HG02588 (cell line): ENCODE measurements around the gene ERGIC1.

Experiments used
- ATAC-seq: cut with Tn5 transposase; IDR thresholded peaks from one replicate; pipeline ENCODE4 v1.9.1; 2021; ENCODE audit warnings: mild to moderate bottlenecking, moderate library complexity; ENCODE audit not compliant: unreplicated experiment

ERGIC1 gene

DNA sequence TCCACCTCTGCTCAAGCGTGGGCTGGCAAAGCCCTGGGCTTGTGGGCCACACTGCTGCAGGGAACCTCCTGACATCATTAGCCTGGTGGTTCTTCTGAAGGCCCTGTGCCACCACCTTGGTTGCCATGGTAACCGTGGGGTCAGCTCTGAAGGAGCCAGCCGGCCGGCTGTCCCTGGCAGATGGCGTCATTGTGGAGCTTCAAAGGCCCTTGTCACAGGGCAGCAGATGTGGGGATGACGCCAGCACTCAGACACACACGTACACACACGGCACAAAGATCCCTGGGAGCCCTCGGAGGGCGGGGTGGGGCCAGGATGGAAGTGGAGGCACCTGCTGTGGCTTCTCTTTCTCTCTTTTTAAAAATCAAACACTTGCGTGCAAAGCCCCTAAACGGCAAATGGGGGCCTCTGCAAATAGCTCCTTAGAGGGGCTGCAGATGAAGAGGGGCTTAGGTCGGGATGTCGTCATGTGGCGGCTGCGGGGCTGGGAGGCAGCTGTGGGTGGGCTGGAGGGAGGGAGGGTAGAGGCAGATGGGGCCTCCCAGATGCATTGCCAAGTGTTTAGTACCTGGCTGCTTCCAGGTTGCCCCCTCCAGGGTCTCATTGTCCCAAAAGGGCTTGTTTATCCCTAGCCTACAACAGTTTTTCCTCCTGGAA lies 105.7 kb downstream of the ERGIC1 start:
- no peak for ATAC-seq

- no peak for ATAC-seq
These were observed 106.4 kb downstream of the ERGIC1 start for GRCh38 chr5:172940268-172941066.

DNA sequence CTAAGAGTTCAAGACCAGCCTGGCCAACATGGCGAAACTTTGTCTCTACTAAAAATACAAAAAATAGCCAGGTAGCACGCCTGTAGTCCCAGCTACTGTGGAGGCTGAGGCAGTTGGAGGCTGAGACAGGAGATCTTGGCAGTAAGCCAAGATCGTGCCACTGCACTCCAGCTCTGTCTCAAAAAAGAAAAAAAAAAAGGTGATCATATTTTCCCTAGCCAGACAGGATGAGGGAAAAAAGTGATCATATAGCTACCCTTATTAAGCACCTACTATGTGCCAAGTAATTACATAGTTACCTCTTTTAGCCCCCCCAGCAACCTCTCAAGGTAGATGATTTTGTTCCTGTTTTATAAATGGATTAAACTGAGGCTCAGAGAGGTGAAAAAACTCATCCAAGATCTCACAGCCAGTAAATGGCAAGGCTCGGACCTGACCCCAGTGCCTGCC lies 107.0 kb downstream of the ERGIC1 start:
- no peak for ATAC-seq

DNA sequence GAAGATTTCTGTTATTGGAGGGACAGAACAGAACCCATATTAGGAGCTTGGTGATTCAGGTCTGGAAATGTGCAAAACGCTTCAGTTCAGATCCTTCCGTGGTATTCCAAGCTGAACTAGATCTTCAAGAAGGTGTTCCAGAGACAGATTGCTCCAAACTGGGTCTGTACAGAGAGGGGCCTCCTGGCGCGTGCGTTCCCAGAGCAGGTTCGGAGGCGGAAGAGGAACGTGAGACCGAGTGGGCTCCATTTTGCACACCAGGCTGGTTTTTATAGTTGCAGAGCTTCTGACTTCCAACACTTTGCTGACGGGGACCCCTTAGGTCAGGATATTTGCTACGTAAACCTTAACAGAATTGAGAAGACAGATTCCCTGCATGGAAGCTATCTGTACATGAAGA lies 108.5 kb downstream of the ERGIC1 start:
- no peak for ATAC-seq

DNA sequence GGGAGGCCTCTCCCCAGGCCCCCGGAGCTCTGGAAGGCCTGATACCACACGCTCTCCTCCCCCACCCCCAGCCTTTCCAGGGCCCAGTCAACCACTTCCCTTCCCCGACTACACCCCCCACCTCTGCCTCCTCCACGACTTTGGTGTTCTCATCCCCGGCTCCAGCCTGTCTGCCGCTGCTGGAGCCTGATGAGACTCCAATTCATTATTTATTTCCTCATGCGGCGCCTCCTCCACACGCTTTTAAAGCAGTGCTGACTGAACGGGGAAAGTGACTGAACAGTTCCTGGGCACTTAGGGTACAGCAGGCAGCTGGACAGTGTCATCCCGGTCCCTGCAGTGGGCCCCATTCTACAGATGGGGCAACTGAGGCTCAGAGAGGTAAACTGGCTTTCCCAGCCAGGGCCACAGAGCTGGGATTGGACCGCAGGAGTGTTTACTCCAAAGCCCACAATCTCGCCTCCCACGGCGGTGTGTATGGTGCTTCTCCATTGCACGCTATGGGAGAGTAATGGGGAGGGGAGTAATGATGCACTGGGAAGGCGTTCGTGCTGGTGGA lies 109.3 kb downstream of the ERGIC1 start:
- no peak for ATAC-seq

DNA sequence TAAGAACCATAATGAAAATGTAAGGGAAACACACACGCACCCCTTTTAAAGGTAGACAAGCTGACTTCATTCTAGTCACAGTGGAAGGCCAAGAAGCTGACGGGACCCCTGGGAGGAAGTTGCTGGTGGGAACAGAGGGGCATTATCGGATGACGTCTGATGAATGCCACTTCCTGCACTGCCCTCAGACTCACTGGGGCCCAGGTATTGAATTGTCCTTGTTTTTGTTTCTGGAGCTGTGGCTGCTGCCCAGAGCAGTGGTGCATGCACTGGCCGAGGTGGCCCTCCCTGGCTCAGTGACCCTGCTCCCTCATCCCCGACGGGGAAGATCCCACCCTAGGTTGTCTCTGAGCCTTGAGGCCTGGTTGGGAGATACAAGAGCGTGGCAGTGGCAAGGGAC lies 109.9 kb downstream of the ERGIC1 start:
- ATAC-seq = no peak

DNA sequence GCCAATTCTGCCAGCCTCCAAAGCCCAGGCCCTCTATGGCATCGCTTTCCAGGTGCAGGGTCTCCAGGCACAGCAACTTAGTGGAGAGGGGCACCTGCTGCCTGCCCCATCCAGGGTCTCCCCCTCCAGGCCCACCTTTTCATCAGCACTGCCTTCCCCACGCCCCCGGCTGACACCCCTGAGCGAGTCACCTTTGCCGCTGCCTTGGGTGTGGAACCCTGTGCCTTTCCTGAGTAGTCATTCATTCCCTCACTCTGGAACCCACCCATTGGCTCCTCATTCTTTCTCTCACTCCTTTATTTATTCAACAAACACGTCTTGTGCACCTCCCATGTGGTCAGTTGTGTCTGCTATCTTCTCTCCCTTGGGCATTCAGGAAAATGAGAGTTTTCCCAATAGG lies 110.7 kb downstream of the ERGIC1 start:
- ATAC-seq = no peak

DNA sequence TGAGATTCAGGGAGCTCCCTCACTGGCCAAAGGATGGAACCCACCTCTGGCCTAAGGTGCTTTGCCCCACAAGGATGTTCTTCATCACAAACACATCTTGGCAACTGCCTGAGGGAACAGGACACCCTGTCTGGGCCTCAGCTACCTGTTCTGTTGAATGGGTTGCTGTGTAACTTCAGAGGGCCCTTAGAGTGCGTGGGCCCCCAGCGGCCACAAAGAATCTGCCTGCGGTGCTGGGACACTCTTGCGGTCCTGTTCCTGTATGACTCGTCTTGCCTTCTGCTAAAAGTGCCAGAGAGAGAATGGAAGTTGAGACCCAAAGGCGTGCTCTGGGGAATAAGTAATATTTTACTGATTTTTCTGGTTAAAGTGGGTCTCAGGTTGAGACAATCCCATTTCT lies 111.1 kb downstream of the ERGIC1 start:
- ATAC-seq = no peak

GRCh38 chr5:172946146-172946545 lies 112.1 kb downstream of the ERGIC1 start:
- no peak for ATAC-seq

DNA sequence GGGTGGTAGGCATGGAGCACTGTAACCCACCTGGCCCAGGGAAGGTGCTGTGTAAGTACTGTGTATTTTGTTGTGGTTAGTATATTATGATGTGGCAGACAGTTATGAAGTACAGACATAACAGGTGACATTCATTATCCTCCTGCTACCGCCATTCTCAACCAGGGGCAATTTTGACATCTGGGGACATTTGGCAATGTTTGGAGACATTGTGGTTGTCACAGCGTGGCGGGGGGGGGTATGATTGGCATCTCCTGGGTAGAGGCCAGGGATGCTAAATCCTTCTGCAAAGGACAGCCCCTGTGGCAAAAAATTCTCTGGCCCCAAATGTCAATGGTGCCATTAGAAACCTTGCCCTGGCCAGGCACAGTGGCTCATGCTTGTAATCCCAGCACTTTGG lies 115.4 kb downstream of the ERGIC1 start:
- ATAC-seq = no peak

DNA sequence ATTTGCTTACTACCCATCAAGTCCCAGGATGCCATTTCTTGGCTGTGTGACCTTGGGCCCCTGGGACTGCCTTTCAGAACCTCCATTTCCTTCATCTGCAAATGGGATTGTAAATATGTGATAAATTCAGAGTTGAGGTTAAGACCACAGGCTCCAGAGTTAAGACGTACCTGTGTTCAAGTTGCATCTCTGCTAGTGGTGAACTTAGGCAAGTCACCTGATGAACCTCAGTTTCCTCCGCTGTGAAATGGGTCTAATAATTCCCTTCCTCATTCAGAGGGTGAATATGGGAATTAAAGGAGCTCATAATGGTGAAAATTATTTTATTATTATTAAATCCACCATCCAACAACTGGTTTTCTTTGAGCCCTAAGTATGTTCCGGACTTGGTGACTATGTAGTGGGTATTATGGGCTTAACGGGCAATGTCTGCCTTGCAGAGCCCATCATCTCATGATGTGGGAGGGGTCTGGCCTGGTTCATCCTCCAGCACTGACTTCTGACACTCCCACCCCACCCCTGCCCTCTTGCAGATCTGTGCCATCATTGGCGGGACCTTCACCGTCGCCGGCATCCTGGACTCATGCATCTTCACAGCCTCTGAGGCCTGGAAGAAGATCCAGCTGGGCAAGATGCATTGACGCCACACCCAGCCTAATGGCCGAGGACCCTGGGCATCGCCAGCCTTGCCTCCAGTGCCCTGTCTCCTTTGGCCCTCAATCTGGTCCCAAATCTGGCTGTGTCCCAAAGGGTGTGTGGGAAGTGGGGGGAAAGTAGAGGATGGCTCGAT lies 116.3 kb downstream of the ERGIC1 start:
- ATAC-seq = no peak

DNA sequence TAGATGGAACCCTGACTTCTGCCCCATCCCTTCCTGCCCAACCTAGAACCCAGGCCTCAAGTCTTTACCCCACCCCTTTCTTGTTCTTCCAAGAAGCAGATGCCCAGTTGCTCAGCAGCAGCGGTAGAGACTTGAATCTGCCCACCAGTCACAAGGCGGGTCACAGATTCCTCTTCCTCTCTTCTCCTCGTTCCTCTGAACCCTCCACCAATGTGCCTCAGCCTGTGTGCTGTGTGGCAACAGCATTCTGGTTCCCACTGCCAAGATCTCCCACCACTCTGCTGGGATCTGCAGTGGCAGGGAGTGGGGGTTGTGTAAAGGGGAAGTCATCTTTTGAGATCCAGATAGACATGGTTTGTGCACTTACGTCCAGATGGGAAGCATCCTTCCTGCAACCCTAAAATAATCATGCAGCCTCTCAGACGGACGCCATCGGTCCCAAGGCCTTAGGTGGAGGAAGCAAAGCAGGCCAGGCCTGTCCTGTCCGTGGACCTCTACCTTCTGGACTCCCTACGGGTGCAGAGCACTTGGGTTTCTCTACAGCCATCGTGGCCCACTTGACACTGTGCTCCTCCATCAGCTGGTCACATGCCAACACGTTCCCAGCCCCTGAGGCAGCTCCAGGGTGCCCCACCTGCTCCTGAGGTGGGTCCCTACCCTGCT lies 117.5 kb downstream of the ERGIC1 start:
- ATAC-seq = no peak

- no peak for ATAC-seq
These were observed 118.0 kb downstream of the ERGIC1 start for GRCh38 chr5:172952034-172952511.

DNA sequence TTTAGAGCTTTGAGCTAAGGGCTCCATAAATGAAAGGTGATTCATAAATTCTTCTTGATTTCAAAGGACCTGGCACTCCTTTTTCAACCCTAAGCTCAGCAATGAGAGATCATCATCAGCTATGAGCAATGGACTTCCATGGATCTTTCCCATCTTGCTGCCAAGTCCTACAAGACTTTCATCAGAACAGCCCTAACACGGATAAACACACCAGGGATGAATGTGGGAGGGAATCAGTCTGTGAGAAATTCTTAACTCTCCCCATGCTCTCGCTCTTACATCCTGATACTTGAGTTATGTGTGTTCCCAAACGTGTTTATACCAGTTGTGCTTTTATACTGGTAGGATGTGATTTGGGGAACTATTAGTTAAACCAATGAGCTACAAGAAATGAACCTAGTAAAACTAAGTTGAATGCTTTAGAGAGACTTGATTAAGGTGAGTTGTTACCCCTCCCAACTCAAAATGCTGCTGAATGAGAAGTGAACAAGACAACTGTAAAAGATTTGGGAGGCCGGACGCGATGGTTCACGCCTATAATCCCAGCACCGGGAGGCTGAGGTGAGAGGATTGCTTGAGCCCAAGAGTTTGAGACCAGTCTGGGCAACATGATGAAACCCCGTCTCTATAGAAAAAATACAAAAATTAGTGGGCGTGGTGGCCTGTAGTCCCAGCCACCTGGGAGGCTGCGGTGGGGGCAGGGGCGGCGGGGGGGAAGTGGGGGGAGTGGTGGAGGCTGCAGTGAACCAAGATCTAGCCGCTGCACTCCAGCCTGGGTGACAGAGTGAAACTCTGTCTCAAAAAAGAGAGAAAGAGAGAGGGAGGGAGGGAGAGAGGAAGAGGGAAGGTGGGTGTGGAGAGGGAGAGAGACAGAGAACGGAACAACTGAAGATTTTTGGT lies 120.0 kb downstream of the ERGIC1 start:
- no peak for ATAC-seq

DNA sequence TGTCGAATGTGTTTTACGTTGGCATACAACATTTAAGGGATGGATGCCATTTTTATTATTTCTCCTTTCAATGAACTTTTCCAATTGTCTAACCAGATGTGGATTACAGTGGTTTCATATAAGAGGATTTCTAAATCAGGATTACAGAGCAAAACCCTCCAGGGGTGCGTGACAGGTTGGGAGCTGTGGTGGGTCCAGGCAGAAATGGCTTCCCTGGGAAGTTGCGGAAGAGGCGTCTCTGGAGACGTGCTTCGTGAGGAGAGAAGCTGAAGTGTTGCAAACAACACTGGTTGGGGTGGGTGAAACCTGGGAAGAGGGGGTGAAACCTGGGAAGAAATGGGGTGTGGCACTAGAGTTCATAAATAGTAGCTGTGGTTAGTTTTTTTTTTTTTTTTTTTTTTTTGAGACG lies 120.7 kb downstream of the ERGIC1 start:
- no peak for ATAC-seq

GRCh38 chr5:172956228-172956627 lies 122.2 kb downstream of the ERGIC1 start:
- no peak for ATAC-seq

DNA sequence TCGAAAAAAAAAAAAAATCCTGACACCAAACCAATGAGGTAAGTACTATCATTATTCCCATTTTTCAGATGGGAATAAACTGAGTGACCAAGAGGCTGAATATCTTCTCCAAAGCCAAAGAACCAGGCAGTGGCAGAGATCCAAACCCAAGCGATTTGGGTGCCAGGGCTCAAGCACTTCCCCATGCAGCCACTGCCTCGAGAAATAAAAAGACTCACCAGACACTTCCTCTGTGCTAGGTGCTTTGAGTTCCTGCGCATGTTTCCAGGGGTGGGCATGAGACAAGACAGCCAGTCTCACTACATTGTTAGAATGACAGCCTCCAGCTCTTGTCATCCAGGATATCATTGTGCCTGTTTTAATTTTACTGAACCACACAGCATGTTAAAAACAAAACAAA lies 122.9 kb downstream of the ERGIC1 start:
- ATAC-seq = no peak

GRCh38 chr5:172957458-172957857 lies 123.4 kb downstream of the ERGIC1 start:
- ATAC-seq = no peak

DNA sequence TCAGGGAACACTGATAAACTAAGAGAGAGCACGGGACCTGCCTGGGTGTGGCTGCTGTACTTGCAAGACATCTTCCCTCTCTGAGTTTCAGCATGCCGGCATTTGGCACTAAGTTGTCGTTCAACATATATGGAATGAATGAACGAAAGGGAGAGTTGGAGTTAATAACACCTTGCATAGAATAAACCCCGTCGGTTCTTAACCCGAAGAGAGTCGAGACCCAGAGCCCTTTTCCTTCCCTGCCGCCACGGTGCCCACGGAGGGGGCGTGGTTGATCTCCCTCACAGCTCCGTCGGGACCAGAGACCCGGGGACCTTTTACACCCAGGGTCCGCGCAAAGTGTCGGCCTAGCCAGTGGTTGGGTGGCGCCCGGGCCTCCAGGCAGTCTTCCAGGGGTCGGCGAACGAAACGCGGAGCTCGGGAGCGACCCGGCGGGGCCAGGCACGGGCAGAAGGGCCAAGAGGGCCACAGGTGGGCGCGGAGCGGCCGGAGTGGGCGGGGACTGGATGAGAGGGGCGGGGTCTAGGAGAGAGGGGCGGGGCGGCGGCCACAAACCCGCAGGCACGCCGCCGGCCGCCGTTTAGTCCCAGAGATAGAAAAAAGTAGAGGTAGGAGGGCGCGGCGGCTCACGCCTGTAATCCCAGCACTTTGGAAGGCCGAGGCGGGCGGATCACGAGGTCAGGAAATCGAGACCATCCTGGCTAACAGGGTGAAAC lies 124.4 kb downstream of the ERGIC1 start:
- peak; percentile 59 for ATAC-seq
